ENCODE data around the gene EXD3. TPM values are rescaled to one million over a fixed set of nuclear protein-coding genes. Genes with fewer than 3 reads are reported as not detected.

EXD3 gene
- total and polyA plus RNA-seq, 9 of the 15 experiments (the other 6 are each of a cell fraction or from before 2014, with no cell fraction given), result 0.29 to 12.5 (median 3.9) TPM

- TF ChIP-seq ZNF23 (CRISPR knock-in tag; IDR thresholded peaks at IDR 0.05) (no peak), ETV5 (CRISPR knock-in tag; IDR thresholded peaks at IDR 0.05; ENCODE audit: low read depth) (no peak), TCF7 (IDR thresholded peaks at IDR 0.05; ENCODE audit: borderline replicate concordance) (no peak), ZNF274 (IDR thresholded peaks at IDR 0.05; ENCODE audit: borderline replicate concordance, low read depth, low read length) (no peak)
Measured at GRCh38 chr9:137326445-137327065, 96.4 kb downstream of the EXD3 start (continued).

GRCh38 chr9:137325799-137326198 is 97.2 kb downstream of the EXD3 start:
- Histone ChIP-seq H3K36me3 (ENCODE audit: control insufficient read depth, insufficient read depth, low read length) (no peaks in the 10 kb centered on the region), H3K79me2 (ENCODE audit: control insufficient read depth, insufficient read depth, low read length) (no peaks in the 10 kb centered on the region), H3K9me1 (ENCODE audit: control insufficient read depth, insufficient read depth, low read length) (no peaks in the 10 kb centered on the region), H3K4me3 (no peak overlapping the region), H3K4me2 (ENCODE audit: insufficient read depth, low read length) (no peak overlapping the region), H3K9me3 (replicated peaks; ENCODE audit: control insufficient read depth, insufficient read depth, low read depth, low read length) (no peaks in the 10 kb centered on the region; the same call in 1 of the 2 replicates), H3K27ac (ENCODE audit: extremely low read depth, low read depth, low read length) (no peak overlapping the region), H2AFZ (ENCODE audit: low read depth, low read length) (no peak overlapping the region), H3K9ac (ENCODE audit: insufficient read depth in 1 of 2, low read depth in 2 of 2, low read length in 2 of 2) (no peak overlapping the region), H4K20me1 (replicated peaks; ENCODE audit: control insufficient read depth, insufficient read depth, low read length) (no peaks in the 10 kb centered on the region), H3K4me1 (replicated peaks in 1 of 2; ENCODE audit: control insufficient read depth in 2 of 2, insufficient read depth in 2 of 2, low read length in 2 of 2) (peaks cover 0 to 10% of the 10 kb centered on the region in 2 experiments; a peak in 1 of 5 replicates), H3K27me3 (ENCODE audit: control insufficient read depth in 2 of 2, insufficient read depth in 2 of 2, low read length in 2 of 2) (peaks cover 10 to 23% of the 10 kb centered on the region in 2 experiments; a peak in 3 of 5 replicates)
- intact Hi-C loops (cut with micrococcal nuclease) (no loop called here), in situ Hi-C loops (cut with MboI) (no loop called here)
- FAIRE-seq (no peak), DNase-seq (ENCODE audit: extremely low read depth in 1 of 4, low spot score in 3 of 4) (no peak), ATAC-seq (no peak)
- WGBS (ENCODE audit: insufficient coverage, low coverage, missing lambda C conversion rate), result 17% methylated on average over 12 of the region's 12 CpGs
- no TSS peak for BruUV-seq (replicated peaks)
- POLR2A ChIA-PET, result interaction anchor here (0.6 kb wide), 1 partner anchor 269 kb away, joined by 3 read pairs; no protein-coding TSS in a partner anchor
- CTCF ChIA-PET (ENCODE audit: low intra/inter-chr PET ratio), result no interaction called here
- TF ChIP-seq EP300 (IDR thresholded peaks at IDR 0.05; ENCODE audit: low read length) (no peak), ZBTB7A (IDR thresholded peaks at IDR 0.05; ENCODE audit: borderline replicate concordance, control insufficient read depth, low read depth, low read length) (no peak), ZNF830 (CRISPR knock-in tag; IDR thresholded peaks at IDR 0.05) (no peak), ATF1 (CRISPR knock-in tag; IDR thresholded peaks at IDR 0.05) (no peak), ATF1 (tag; IDR thresholded peaks at IDR 0.05) (no peak), ZNF354B (CRISPR knock-in tag; IDR thresholded peaks at IDR 0.05) (no peak), POLR2AphosphoS5 (IDR thresholded peaks at IDR 0.05; ENCODE audit: control insufficient read depth, insufficient read depth, low read depth, low read length) (no peak), NFE2 (IDR thresholded peaks at IDR 0.05; ENCODE audit: low read depth) (no peak), SUPT5H (IDR thresholded peaks at IDR 0.05) (no peak), PML (IDR thresholded peaks at IDR 0.05; ENCODE audit: low read length) (no peak), SMAD3 (CRISPR knock-in tag; conservative IDR thresholded peaks at IDR 0.05) (no peak), POLR3A (IDR thresholded peaks at IDR 0.05; ENCODE audit: borderline replicate concordance, extremely low read depth, insufficient read depth, insufficient read length) (no peak), HINFP (tag; conservative IDR thresholded peaks at IDR 0.05; ENCODE audit: low read depth) (no peak), ESRRA (IDR thresholded peaks at IDR 0.05; ENCODE audit: borderline replicate concordance, low read depth) (no peak)
- TF ChIP-seq, protein P1, sequence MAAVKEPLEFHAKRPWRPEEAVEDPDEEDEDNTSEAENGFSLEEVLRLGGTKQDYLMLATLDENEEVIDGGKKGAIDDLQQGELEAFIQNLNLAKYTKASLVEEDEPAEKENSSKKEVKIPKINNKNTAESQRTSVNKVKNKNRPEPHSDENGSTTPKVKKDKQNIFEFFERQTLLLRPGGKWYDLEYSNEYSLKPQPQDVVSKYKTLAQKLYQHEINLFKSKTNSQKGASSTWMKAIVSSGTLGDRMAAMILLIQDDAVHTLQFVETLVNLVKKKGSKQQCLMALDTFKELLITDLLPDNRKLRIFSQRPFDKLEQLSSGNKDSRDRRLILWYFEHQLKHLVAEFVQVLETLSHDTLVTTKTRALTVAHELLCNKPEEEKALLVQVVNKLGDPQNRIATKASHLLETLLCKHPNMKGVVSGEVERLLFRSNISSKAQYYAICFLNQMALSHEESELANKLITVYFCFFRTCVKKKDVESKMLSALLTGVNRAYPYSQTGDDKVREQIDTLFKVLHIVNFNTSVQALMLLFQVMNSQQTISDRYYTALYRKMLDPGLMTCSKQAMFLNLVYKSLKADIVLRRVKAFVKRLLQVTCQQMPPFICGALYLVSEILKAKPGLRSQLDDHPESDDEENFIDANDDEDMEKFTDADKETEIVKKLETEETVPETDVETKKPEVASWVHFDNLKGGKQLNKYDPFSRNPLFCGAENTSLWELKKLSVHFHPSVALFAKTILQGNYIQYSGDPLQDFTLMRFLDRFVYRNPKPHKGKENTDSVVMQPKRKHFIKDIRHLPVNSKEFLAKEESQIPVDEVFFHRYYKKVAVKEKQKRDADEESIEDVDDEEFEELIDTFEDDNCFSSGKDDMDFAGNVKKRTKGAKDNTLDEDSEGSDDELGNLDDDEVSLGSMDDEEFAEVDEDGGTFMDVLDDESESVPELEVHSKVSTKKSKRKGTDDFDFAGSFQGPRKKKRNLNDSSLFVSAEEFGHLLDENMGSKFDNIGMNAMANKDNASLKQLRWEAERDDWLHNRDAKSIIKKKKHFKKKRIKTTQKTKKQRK (IDR thresholded peaks at IDR 0.05; ENCODE audit: borderline replicate concordance, low read depth, low read length), result no peak
